ENCODE results near the gene LY6G6F. TPM values are rescaled to one million over a fixed set of nuclear protein-coding genes. Genes with fewer than 3 reads are reported as not detected.

LY6G6F gene
- total and polyA plus RNA-seq, 10 of the 15 experiments (the other 5 are each of a cell fraction or from before 2014, with no cell fraction given), result not detected

GRCh38 chr6:31736021-31736767 lies 29.5 kb downstream of the LY6G6F start, which contains the start of gene CLIC1 (continued):
- TF ChIP-seq RELA (IDR thresholded peaks at IDR 0.05; ENCODE audit: borderline replicate concordance, partially characterized antibody), result no peak
- TF ChIP-seq CREB1 (IDR thresholded peaks at IDR 0.05; ENCODE audit: low read depth), result no peak
- TF ChIP-seq EP300 (IDR thresholded peaks at IDR 0.05; ENCODE audit: borderline replicate concordance in 1 of 2, control insufficient read depth in 1 of 2, low read depth in 2 of 2, low read length in 2 of 2), result no peak
- no peak for TF ChIP-seq ZNF622 (IDR thresholded peaks at IDR 0.05)
- no peak for TF ChIP-seq HSF1 (IDR thresholded peaks at IDR 0.05; ENCODE audit: low read depth, low read length)
- no peak for TF ChIP-seq SRF (IDR thresholded peaks at IDR 0.05; ENCODE audit: low read depth in 2 of 2, low read length in 2 of 2)
- peak; percentile 61; the same call in 1 of the 2 replicates for TF ChIP-seq POLR2AphosphoS2 (IDR thresholded peaks at IDR 0.05; ENCODE audit: low read depth, low read length)
- peak; percentile 86 for TF ChIP-seq MEF2B (IDR thresholded peaks at IDR 0.05; ENCODE audit: partially characterized antibody, poor library complexity, severe bottlenecking)
- TF ChIP-seq CUX1 (IDR thresholded peaks at IDR 0.05; ENCODE audit: insufficient replicate concordance, low read depth, low read length), result peak; percentile 25
- no peak for TF ChIP-seq ZNF592 (IDR thresholded peaks at IDR 0.05)
- TF ChIP-seq MTA3 (IDR thresholded peaks at IDR 0.05; ENCODE audit: borderline replicate concordance, low read length), result no peak
- TF ChIP-seq NFYA (IDR thresholded peaks at IDR 0.05; ENCODE audit: borderline replicate concordance, low read depth, low read length), result no peak
- no peak for TF ChIP-seq HCFC1 (IDR thresholded peaks at IDR 0.05; ENCODE audit: low read length)
- TF ChIP-seq FOS (IDR thresholded peaks at IDR 0.05; ENCODE audit: borderline replicate concordance, extremely low read depth, insufficient read length), result no peak
- peak; percentile 52 for TF ChIP-seq EED (IDR thresholded peaks at IDR 0.05; ENCODE audit: low read depth)
- TF ChIP-seq ASH2L (IDR thresholded peaks at IDR 0.05; ENCODE audit: borderline replicate concordance, low read depth), result no peak
- no peak for TF ChIP-seq PAX5 (IDR thresholded peaks at IDR 0.05; ENCODE audit: borderline replicate concordance, low read depth, low read length)
- TF ChIP-seq DPF2 (IDR thresholded peaks at IDR 0.05), result no peak

All from GM12878 (cell line).